Eye (tissue), 1 donor: ENCODE data around the gene ERCC4.
"Not testable (repeated sequence)": the region's sequence is repeated elsewhere in the genome, so short reads cannot be mapped to it uniquely, and the experiment has no call there.

Experiments
- DNase-seq: peaks from one replicate; pipeline ENCODE4 v3.0.0-alpha.2; 2015

The ERCC4 gene

DNA sequence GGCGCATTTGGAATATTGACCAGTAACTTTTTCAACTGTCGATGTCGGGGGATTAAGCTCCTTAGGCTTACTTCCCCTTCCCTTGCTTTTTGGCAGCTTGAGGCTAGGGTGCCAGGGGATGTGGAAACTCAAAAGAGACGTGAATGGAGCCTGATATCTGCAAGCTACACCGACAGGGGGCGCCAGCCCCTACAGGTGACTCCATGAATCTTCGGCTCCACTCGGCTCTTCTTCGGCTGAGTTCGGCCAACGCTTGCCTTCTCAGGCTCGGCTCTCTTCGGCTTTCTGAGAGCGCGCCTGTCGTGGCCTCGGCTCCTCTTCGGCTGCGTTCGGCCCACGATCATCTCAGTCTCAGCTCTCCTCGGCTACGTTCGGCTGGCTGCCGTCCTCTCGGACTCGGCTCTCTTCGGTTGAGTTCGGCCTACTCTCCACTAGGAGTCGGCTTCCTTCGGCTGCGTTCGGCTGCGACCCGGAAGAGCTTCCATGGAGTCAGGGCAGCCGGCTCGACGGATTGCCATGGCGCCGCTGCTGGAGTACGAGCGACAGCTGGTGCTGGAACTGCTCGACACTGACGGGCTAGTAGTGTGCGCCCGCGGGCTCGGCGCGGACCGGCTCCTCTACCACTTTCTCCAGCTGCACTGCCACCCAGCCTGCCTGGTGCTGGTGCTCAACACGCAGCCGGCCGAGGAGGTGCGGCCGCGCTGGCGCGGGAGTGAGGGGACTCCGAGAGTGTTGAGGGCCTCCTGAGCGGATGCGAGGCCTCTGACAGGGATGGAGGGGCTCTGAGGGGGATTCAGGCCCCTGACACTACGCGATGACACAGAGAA, at the start of gene ERCC4:
Gene ERCC4, plus strand, starts transcription at position 472 of the 827 bp plus-strand sequence. Its CDS starts 12 bp downstream, at position 484.
- DNase-seq, result peak; percentile 100

GRCh38 chr16:13873835-13874438, 46.0 kb upstream of the ERCC4 start:
- DNase-seq, result peak; percentile 84

GRCh38 chr16:13875614-13876284, 44.2 kb upstream of the ERCC4 start:
- DNase-seq, result no peak

- DNase-seq, result peak; percentile 26
Measured at GRCh38 chr16:13883276-13883675, 36.7 kb upstream of the ERCC4 start.

GRCh38 chr16:13883881-13884280, 36.1 kb upstream of the ERCC4 start:
- DNase-seq, result no peak

- no peak for DNase-seq
Measured at GRCh38 chr16:13885700-13886099, 34.3 kb upstream of the ERCC4 start.

- peak; percentile 16 for DNase-seq
Measured at GRCh38 chr16:13886608-13887007, 33.3 kb upstream of the ERCC4 start.

DNA sequence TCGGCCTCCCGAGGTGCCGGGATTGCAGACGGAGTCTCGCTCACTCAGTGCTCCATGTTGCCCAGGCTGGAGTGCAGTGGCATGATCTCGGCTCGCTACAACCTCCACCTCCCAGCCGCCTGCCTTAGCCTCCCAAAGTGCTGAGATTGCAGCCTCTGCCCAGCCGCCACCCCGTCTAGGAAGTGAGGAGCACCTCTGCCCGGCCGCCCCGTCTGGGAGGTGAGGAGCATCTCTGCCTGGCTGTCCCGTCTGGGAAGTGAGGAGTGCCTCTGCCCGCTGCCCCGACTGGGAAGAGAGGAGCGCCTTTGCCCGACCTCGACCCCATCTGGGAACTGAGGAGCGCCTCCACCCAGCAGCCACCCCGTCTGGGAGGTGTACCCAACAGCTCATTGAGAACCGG, 30.6 kb upstream of the ERCC4 start:
- not testable (repeated sequence) for DNase-seq

GRCh38 chr16:13892301-13892700, 27.7 kb upstream of the ERCC4 start:
- DNase-seq, result no peak

DNA sequence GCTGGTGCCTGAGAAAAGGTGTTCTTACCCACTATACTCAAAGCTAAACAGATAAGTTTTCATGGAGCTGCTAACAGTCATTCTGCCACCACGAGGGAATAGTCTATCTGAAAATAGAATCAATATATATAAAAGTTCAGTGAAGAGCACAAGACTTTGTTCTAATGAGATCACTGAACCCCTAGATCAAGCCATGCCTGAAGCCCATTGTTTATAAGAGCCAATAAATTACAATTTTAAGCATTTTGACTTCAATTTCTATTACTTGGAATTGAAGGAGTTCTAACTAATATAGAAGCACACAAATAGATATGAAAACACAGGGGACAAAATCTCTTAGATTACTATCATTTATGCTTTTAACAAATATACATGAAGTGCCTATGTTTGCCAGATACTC, 24.4 kb upstream of the ERCC4 start:
- DNase-seq, result no peak

- DNase-seq, result no peak
Measured at GRCh38 chr16:13896543-13897182, 23.3 kb upstream of the ERCC4 start.

DNA sequence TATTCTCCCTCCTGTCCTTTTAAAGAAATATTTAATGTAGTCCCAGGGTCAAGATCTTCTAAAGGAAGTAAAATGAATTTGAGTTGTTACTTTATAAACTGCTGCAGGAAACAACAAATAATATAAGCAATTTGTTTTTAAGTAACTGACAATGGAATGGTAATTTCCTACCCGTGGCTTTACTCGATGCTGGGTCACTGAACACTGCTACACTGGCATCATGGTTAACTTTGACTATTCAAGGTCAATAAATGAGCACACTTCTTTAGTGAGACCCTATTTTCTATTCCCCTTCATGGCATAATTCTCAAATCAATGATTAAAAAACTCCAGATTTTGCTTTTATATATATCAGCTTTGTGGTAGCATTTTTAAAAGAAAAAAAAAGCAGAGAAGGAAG, 22.1 kb upstream of the ERCC4 start:
- DNase-seq, result no peak

DNA sequence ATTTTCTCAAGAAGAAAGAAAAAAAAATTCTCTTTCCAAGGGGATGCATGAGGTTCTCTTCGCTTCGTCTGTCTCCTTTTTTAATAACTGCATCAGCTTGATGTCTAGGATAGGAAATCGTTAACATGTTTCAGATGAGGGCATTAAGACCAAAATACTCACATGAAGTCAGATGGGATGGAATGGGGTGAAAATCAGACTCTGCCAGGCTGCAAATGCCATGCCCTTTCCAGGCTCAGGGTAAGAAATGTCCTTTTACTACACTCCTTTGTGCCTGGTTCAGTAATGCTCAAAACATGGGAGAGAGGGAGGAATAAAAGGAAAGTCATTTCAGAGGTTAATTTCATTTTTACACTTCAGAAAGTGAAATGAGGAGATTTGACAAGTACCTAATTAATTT, 21.7 kb upstream of the ERCC4 start:
- DNase-seq, result no peak

- no peak for DNase-seq
Measured at GRCh38 chr16:13902052-13902451, 17.9 kb upstream of the ERCC4 start.

DNA sequence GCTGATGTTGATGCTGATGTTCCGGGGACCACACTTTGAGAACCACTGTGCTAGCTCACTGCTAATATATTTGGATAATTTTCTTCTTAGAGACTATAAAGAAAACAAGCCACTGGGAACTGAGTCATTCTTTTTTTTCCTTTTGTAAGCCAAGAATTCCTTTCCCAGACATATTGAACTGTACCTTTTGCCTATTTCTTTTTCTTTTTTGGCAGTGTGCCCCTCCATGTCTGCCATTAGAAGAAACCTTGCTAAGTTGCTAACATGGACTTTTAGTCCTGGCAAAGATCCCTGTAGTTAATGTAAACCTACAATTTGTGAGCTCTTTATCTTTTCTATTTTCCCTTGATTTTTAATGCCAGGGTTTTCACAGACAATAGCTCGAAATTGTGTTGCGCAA, 17.3 kb upstream of the ERCC4 start:
- DNase-seq, result no peak

DNA sequence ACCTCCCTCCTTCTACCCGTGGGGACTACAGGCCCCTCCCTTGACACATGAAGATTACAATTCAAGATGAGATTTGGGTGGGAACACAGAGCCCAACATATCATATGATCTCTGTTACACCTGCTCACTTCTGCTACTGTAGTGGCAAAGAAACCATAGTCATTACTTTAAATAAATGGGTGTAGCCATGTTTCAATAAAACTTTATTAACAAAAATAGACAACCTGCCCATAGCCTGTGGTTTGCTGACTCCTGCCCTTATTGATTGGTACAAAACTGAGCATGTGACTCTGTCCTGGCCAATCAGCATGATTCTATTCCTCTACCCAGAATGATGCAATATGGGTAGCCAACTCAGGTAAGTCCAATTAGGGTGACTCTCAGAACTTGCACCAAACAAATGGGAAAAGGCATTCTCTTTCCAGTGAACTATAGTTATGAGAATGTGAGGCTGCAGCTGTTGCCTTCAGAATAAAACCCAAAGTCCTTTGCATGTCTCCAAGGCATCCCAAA, 15.7 kb upstream of the ERCC4 start:
- no peak for DNase-seq

DNA sequence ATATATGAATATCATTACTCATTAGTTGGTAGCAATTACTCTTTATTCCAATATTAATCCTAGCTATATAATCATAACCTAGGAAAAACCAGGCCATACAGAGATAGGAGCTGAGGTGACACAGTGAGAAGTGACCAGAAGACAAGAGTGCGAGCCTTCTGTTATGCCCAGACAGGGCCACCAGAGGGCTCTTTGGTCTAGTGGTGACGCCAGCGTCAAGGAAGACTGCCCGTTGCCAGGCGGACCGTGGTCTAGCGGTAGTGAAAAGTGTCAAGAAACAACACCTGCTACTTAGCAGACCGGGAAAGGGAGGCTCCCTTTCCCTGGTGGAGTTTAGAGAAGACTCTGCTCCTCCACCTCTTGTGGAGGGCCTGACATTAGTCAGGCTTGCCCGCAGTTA, 15.1 kb upstream of the ERCC4 start:
- DNase-seq, result not testable (repeated sequence)

- no peak for DNase-seq
Measured at GRCh38 chr16:13906168-13907089, 13.5 kb upstream of the ERCC4 start.

DNA sequence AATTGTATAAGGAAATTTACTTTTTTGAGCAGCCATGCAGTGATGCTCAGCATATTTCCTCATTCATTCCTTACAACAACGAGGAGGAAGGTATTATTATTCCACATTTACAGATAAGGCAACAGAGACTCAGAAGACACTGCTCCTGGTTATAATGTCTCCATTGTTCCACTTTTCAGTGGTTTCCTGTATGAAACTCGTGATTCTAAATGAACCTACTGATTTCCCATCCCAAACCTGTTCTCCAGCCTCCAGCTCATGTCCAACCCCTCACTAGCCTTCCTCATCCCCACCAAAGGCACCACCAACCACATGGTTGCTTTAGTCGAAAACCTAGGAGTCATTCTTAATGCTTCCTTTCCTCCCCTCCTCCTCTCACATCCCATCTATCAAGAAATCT, 12.5 kb upstream of the ERCC4 start:
- no peak for DNase-seq

GRCh38 chr16:13909069-13909468, 10.9 kb upstream of the ERCC4 start:
- no peak for DNase-seq

DNA sequence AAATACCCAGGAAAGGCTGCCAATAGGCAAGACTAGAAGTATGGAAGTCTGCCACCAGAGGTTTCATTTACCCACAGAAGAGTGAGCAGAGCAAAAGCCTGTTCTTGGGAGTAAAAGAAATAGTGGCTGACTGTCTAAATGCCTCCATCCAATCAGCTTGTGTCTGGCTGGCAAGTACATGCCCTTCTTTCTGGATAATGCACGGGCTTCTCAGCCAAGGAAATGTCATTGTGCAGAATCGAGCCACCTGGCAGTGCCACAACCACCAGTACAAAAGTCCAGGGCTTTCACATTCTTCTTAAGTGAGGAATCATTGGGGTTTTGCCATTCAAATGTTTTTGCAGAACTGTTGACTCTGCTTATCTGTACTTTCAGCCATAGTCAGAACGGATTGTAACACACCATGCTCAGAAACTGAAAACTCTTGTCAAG, 10.1 kb upstream of the ERCC4 start:
- DNase-seq, result no peak

GRCh38 chr16:13911306-13911705, 8.6 kb upstream of the ERCC4 start:
- DNase-seq, result no peak
